ENCODE results near the gene RNF7. TPM values are rescaled to one million over a fixed set of nuclear protein-coding genes. Genes with fewer than 3 reads are reported as not detected.

The RNF7 gene
- polyA plus RNA-seq, 1 donor (not counting 4 experiments of a cell fraction or from before 2014, with no cell fraction given) = 96.5 TPM

DNA sequence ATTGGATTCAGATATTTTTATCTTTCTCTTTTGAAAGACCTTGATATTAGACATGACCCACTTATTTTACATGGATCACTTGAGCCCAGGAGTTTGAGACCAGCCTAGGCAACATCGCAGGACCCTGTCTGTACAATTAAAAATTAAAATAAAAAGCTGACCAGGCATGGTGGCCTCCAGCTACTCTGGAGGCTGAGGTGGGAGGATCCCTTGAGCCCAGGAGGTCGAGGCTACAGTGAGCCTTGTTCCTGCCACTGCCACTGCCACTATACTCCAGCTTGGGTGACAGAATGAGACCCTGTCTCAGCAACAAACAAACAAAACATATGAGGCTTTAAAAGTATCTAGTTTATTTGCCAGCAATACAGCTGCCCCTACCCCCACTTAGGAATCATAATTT lies 1.6 kb downstream of the RNF7 start:
- Histone ChIP-seq H2AFZ (ENCODE audit: control insufficient read depth, low read length) (no peak overlapping the region), H3K36me3 (ENCODE audit: control insufficient read depth in 2 of 2, extremely low read depth in 1 of 2, insufficient read depth in 2 of 2, low read length in 2 of 2) (peaks cover 4 to 6% of the 10 kb centered on the region in 2 experiments), H3K4me3 (ENCODE audit: control insufficient read depth in 2 of 3, extremely low read depth in 1 of 3, insufficient read depth in 2 of 3, low read depth in 1 of 3, low read length in 3 of 3) (peak overlapping the region; percentile 89 to 99 (median 91)), H3K9me1 (ENCODE audit: control insufficient read depth, extremely low read depth, insufficient read depth, low read length) (peaks cover 2% of the 10 kb centered on the region), H4K20me1 (ENCODE audit: control insufficient read depth, extremely low read depth, insufficient read depth, low read length) (peaks cover 8% of the 10 kb centered on the region), H3K27me3 (ENCODE audit: control insufficient read depth, extremely low read depth, insufficient read depth, low read length) (no peaks in the 10 kb centered on the region), H3K9me3 (ENCODE audit: control insufficient read depth, low read depth, low read length) (no peaks in the 10 kb centered on the region), H3K4me2 (ENCODE audit: control insufficient read depth, extremely low read depth, insufficient read depth, low read depth, low read length) (peak overlapping the region; percentile 90), H3K4me1 (ENCODE audit: control insufficient read depth, extremely low read depth, insufficient read depth, low read length) (peaks cover 20% of the 10 kb centered on the region), H3K79me2 (ENCODE audit: control insufficient read depth, insufficient read depth, low read length) (peaks cover 64% of the 10 kb centered on the region), H3K27ac (ENCODE audit: control insufficient read depth, insufficient read depth, low read length) (peak overlapping the region; percentile 97), H3K9ac (ENCODE audit: control insufficient read depth, extremely low read depth, insufficient read depth, low read length) (peak overlapping the region; percentile 96)
- dilution Hi-C loops (cut with MboI; ENCODE audit: extremely low pct_ligation_motif_present, low sequenced_read_pairs) = no loop called here
- DNase-seq (ENCODE audit: low read depth, low spot score) (no peak), FAIRE-seq (no peak)
- TF ChIP-seq CTCF (optimal IDR thresholded peaks at IDR 0.05 in 1 of 3, IDR thresholded peaks at IDR 0.05 in 1 of 3, conservative IDR thresholded peaks at IDR 0.05 in 1 of 3; ENCODE audit: extremely low read depth in 1 of 3, insufficient read depth in 2 of 3, low read length in 3 of 3) (no peak), EZH2 (IDR thresholded peaks at IDR 0.05; ENCODE audit: low read length) (no peak)

DNA sequence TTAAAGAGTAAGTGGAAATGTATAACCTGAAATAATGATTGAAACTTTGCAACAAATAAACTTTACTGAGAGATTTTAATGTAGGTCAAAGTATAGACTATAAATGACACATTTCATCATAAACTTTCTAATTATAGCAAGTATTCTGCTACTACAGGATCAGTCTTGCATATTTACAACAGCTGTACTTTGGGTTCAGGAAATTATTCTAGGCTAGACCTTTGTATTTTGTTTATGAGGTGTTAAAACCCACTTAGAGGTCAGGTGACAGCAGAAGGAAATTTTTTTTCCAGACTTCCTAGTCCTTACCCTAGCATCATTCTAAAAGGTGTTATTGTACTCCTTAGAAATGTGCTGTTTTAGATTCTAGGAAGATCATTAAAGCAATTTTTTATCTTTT lies 2.3 kb downstream of the RNF7 start:
- Histone ChIP-seq H3K4me2 (ENCODE audit: control insufficient read depth, extremely low read depth, insufficient read depth, low read depth, low read length) (peak overlapping the region; percentile 90), H3K4me3 (ENCODE audit: control insufficient read depth in 2 of 3, extremely low read depth in 1 of 3, insufficient read depth in 2 of 3, low read depth in 1 of 3, low read length in 3 of 3) (peak overlapping the region in 2 of 3 experiments; percentile 91 to 99), H2AFZ (ENCODE audit: control insufficient read depth, low read length) (no peak overlapping the region), H3K36me3 (ENCODE audit: control insufficient read depth in 2 of 2, extremely low read depth in 1 of 2, insufficient read depth in 2 of 2, low read length in 2 of 2) (peaks cover 7 to 10% of the 10 kb centered on the region in 2 experiments), H3K27me3 (ENCODE audit: control insufficient read depth, extremely low read depth, insufficient read depth, low read length) (no peaks in the 10 kb centered on the region), H3K9me3 (ENCODE audit: control insufficient read depth, low read depth, low read length) (no peaks in the 10 kb centered on the region), H3K4me1 (ENCODE audit: control insufficient read depth, extremely low read depth, insufficient read depth, low read length) (peaks cover 20% of the 10 kb centered on the region), H3K79me2 (ENCODE audit: control insufficient read depth, insufficient read depth, low read length) (peaks cover 68% of the 10 kb centered on the region), H3K9me1 (ENCODE audit: control insufficient read depth, extremely low read depth, insufficient read depth, low read length) (peaks cover 2% of the 10 kb centered on the region), H4K20me1 (ENCODE audit: control insufficient read depth, extremely low read depth, insufficient read depth, low read length) (peaks cover 8% of the 10 kb centered on the region), H3K9ac (ENCODE audit: control insufficient read depth, extremely low read depth, insufficient read depth, low read length) (no peak overlapping the region), H3K27ac (ENCODE audit: control insufficient read depth, insufficient read depth, low read length) (peak overlapping the region; percentile 97)
- no peak for FAIRE-seq
- dilution Hi-C loops (cut with MboI; ENCODE audit: extremely low pct_ligation_motif_present, low sequenced_read_pairs) = no loop called here
- DNase-seq (ENCODE audit: low read depth, low spot score) = no peak
- TF ChIP-seq EZH2 (IDR thresholded peaks at IDR 0.05; ENCODE audit: low read length) (no peak), CTCF (optimal IDR thresholded peaks at IDR 0.05 in 1 of 3, IDR thresholded peaks at IDR 0.05 in 1 of 3, conservative IDR thresholded peaks at IDR 0.05 in 1 of 3; ENCODE audit: extremely low read depth in 1 of 3, insufficient read depth in 2 of 3, low read length in 3 of 3) (no peak)

Data from keratinocyte (primary cell).